Trophoblast cell (in vitro differentiated cells and primary cell): ENCODE results near the gene MYCN.

ENCODE experiments used
- DNase-seq, 2 donors: peaks; one replicate each; pipeline ENCODE4 v3.0.0-alpha.2; 2016
- H2AFZ ChIP-seq: 2 replicates; pipeline ENCODE4 v1.6.1; 2013; ENCODE audit warnings: low read length, moderate library complexity, mild to moderate bottlenecking; ENCODE audit not compliant: insufficient read depth, poor library complexity
- H2AK5ac ChIP-seq: 2 replicates; pipeline ENCODE4 v1.6.1; 2013; ENCODE audit warnings: mild to moderate bottlenecking, low read length
- H2BK120ac ChIP-seq: 2 replicates; pipeline ENCODE4 v1.6.1; 2013; ENCODE audit warnings: low read length, mild to moderate bottlenecking, moderate library complexity; ENCODE audit not compliant: insufficient read depth, poor library complexity
- H2BK12ac ChIP-seq: 2 replicates; pipeline ENCODE4 v1.6.1; 2013; ENCODE audit warnings: mild to moderate bottlenecking, low read length, moderate library complexity
- H2BK5ac ChIP-seq: 2 replicates; pipeline ENCODE4 v1.6.1; 2013; ENCODE audit warnings: low read length, low read depth, moderate library complexity, mild to moderate bottlenecking; ENCODE audit not compliant: poor library complexity
- H3K14ac ChIP-seq: 2 replicates; pipeline ENCODE4 v1.6.1; 2013; ENCODE audit warnings: mild to moderate bottlenecking, low read length
- H3K18ac ChIP-seq: 2 replicates; pipeline ENCODE4 v1.6.1; 2013; ENCODE audit warnings: mild to moderate bottlenecking, low read length
- H3K23ac ChIP-seq: 2 replicates; pipeline ENCODE4 v1.6.1; 2013; ENCODE audit warnings: low read length
- H3K27ac ChIP-seq: 2 replicates; pipeline ENCODE4 v1.5.1; 2013; ENCODE audit warnings: low read depth, mild to moderate bottlenecking, inconsistent platforms, low read length, moderate library complexity
- H3K27me3 ChIP-seq: 2 replicates; pipeline ENCODE4 v1.6.1; 2013; ENCODE audit warnings: inconsistent platforms, mild to moderate bottlenecking, low read length, moderate library complexity; ENCODE audit not compliant: insufficient read depth
- H3K36me3 ChIP-seq, 2 experiments: 1 replicate in 1 of 2; 2 replicates in 1 of 2; pipeline ENCODE4 v1.6.1; 2013; ENCODE audit warnings: low read length in 2 of 2, mild to moderate bottlenecking in 2 of 2, moderate library complexity in 1 of 2; ENCODE audit not compliant: insufficient read depth in 2 of 2, control insufficient read depth in 1 of 2
- H3K4ac ChIP-seq: 2 replicates; pipeline ENCODE4 v1.6.1; 2013; ENCODE audit warnings: low read depth, mild to moderate bottlenecking, low read length, moderate library complexity
- H3K4me1 ChIP-seq, 2 experiments: 1 replicate in 1 of 2; 2 replicates in 1 of 2; pipeline ENCODE4 v1.6.1; 2013; ENCODE audit warnings: low read length in 2 of 2, mild to moderate bottlenecking in 2 of 2, moderate library complexity in 1 of 2; ENCODE audit not compliant: insufficient read depth in 2 of 2, control insufficient read depth in 1 of 2
- H3K4me2 ChIP-seq: 2 replicates; pipeline ENCODE4 v1.6.1; 2013; ENCODE audit warnings: inconsistent platforms, mild to moderate bottlenecking, low read length, moderate library complexity
- H3K4me3 ChIP-seq: 2 replicates; pipeline ENCODE4 v1.5.1; 2013; ENCODE audit warnings: mild to moderate bottlenecking, low read depth, low read length, inconsistent platforms
- H3K79me1 ChIP-seq: one replicate; pipeline ENCODE4 v1.6.1; 2013; ENCODE audit warnings: low read length
- H3K79me2 ChIP-seq: 2 replicates; pipeline ENCODE4 v1.6.1; 2013; ENCODE audit warnings: low read length, mild to moderate bottlenecking; ENCODE audit not compliant: control insufficient read depth, insufficient read depth, poor library complexity
- H3K9ac ChIP-seq: 2 replicates; pipeline ENCODE4 v1.6.1; 2013; ENCODE audit warnings: mild to moderate bottlenecking, low read length
- H3K9me3 ChIP-seq: 2 replicates; pipeline ENCODE4 v1.6.1; 2013; ENCODE audit warnings: low read depth, mild to moderate bottlenecking, control low read depth, inconsistent platforms, low read length; ENCODE audit not compliant: insufficient read depth
- H4K12ac ChIP-seq: 2 replicates; pipeline ENCODE4 v1.6.1; 2013; ENCODE audit warnings: low read depth, mild to moderate bottlenecking, low read length, moderate library complexity
- H4K8ac ChIP-seq: 2 replicates; pipeline ENCODE4 v1.6.1; 2013; ENCODE audit warnings: low read depth, mild to moderate bottlenecking, low read length, moderate library complexity
- H4K91ac ChIP-seq: one replicate; pipeline ENCODE4 v1.6.1; 2013; ENCODE audit warnings: low read depth, mild to moderate bottlenecking, low read length, moderate library complexity
- WGBS: extraction: QIAGEN DNeasy Blood & Tissue Kit; methylation state at CpG from one replicate; pipeline ENCODE4 v1.1.7; 2013; ENCODE audit warnings: missing lambda C conversion rate; ENCODE audit not compliant: insufficient read length, insufficient coverage; ENCODE audit errors: extremely low coverage; 5-methylcytosine and 5-hydroxymethylcytosine counted together

Gene MYCN

GRCh38 chr2:15893689-15894480 is 46.5 kb upstream of the MYCN start:
- Histone ChIP-seq H3K4me1 (peaks cover 13 to 15% of the 10 kb centered on the region in 2 experiments), H3K23ac (no peak overlapping the region), H2AFZ (no peak overlapping the region), H2BK5ac (no peak overlapping the region), H2AK5ac (no peak overlapping the region), H3K9me3 (peaks cover 2% of the 10 kb centered on the region), H3K79me1 (peaks cover 6% of the 10 kb centered on the region), H4K12ac (no peak overlapping the region), H3K14ac (no peak overlapping the region), H3K36me3 (no peaks in the 10 kb centered on the region), H3K18ac (no peak overlapping the region), H3K79me2 (no peaks in the 10 kb centered on the region), H3K4me2 (no peak overlapping the region), H4K8ac (no peak overlapping the region), H3K9ac (no peak overlapping the region), H2BK12ac (no peak overlapping the region), H3K27me3 (no peaks in the 10 kb centered on the region), H2BK120ac (no peak overlapping the region), H3K27ac (no peak overlapping the region), H3K4ac (no peak overlapping the region), H4K91ac (no peak overlapping the region), H3K4me3 (no peak overlapping the region)
- no peak for DNase-seq
- no CpG with 5 or more reads among the region's 7 CpGs for WGBS

GRCh38 chr2:15894481-15895144 is 45.7 kb upstream of the MYCN start:
- H4K91ac ChIP-seq: no peak overlapping the region
- H3K4me1 ChIP-seq: peaks cover 13 to 17% of the 10 kb centered on the region in 2 experiments
- H2BK12ac ChIP-seq: no peak overlapping the region
- H2BK5ac ChIP-seq: no peak overlapping the region
- no peak overlapping the region for H4K12ac ChIP-seq
- no CpG with 5 or more reads among the region's 8 CpGs for WGBS
- no peaks in the 10 kb centered on the region for H3K79me2 ChIP-seq
- no peaks in the 10 kb centered on the region for H3K27me3 ChIP-seq
- H3K4me2 ChIP-seq: no peak overlapping the region
- no peak overlapping the region for H2AK5ac ChIP-seq
- H3K36me3 ChIP-seq: no peaks in the 10 kb centered on the region
- H3K4ac ChIP-seq: no peak overlapping the region
- no peak overlapping the region for H2BK120ac ChIP-seq
- peaks cover 2% of the 10 kb centered on the region for H3K9me3 ChIP-seq
- no peak overlapping the region for H3K23ac ChIP-seq
- H3K4me3 ChIP-seq: no peak overlapping the region
- no peak overlapping the region for H3K14ac ChIP-seq
- no peak overlapping the region for H3K18ac ChIP-seq
- H2AFZ ChIP-seq: no peak overlapping the region
- DNase-seq: no peak
- H3K79me1 ChIP-seq: peaks cover 6% of the 10 kb centered on the region
- H4K8ac ChIP-seq: no peak overlapping the region
- no peak overlapping the region for H3K27ac ChIP-seq
- H3K9ac ChIP-seq: no peak overlapping the region

GRCh38 chr2:15895615-15896469 is 44.5 kb upstream of the MYCN start:
- no peak for DNase-seq
- Histone ChIP-seq H2AFZ (no peak overlapping the region), H3K23ac (no peak overlapping the region), H2AK5ac (no peak overlapping the region), H3K79me2 (no peaks in the 10 kb centered on the region), H2BK5ac (no peak overlapping the region), H3K36me3 (no peaks in the 10 kb centered on the region), H3K27me3 (no peaks in the 10 kb centered on the region), H3K9ac (no peak overlapping the region), H3K27ac (no peak overlapping the region), H3K4me3 (no peak overlapping the region), H3K79me1 (peaks cover 2% of the 10 kb centered on the region), H4K91ac (no peak overlapping the region), H2BK120ac (no peak overlapping the region), H3K4me1 (peaks cover 10 to 14% of the 10 kb centered on the region in 2 experiments), H4K8ac (no peak overlapping the region), H3K4ac (no peak overlapping the region), H3K18ac (no peak overlapping the region), H3K14ac (no peak overlapping the region), H3K9me3 (peaks cover 2% of the 10 kb centered on the region), H3K4me2 (no peak overlapping the region), H2BK12ac (no peak overlapping the region), H4K12ac (no peak overlapping the region)
- WGBS: no CpG with 5 or more reads among the region's 7 CpGs

- no peak for DNase-seq
- Histone ChIP-seq H4K8ac (no peak overlapping the region), H3K79me1 (no peaks in the 10 kb centered on the region), H3K4me3 (no peak overlapping the region), H2AK5ac (no peak overlapping the region), H3K18ac (no peak overlapping the region), H3K23ac (no peak overlapping the region), H2BK120ac (no peak overlapping the region), H3K4me1 (peaks cover 3 to 6% of the 10 kb centered on the region in 2 experiments), H3K4ac (no peak overlapping the region), H4K91ac (no peak overlapping the region), H3K4me2 (no peak overlapping the region), H2BK5ac (no peak overlapping the region), H3K9ac (peak overlapping the region; percentile 22), H2BK12ac (no peak overlapping the region), H3K14ac (no peak overlapping the region), H3K27me3 (no peaks in the 10 kb centered on the region), H3K27ac (no peak overlapping the region), H2AFZ (no peak overlapping the region), H3K9me3 (peaks cover 2% of the 10 kb centered on the region), H3K79me2 (no peaks in the 10 kb centered on the region), H3K36me3 (no peaks in the 10 kb centered on the region), H4K12ac (no peak overlapping the region)
- WGBS: no CpG with 5 or more reads among the region's 4 CpGs
These were observed 43.5 kb upstream of the MYCN start for GRCh38 chr2:15896859-15897258.
